Mucosa of descending colon (tissue), 3 donors: ENCODE measurements around the gene OR8G1. TPM values are rescaled to one million over a fixed set of nuclear protein-coding genes. Genes with fewer than 3 reads are reported as not detected.

ENCODE experiments used
- ATAC-seq: fragments of 200-7000 bp; cut with Tn5 transposase; one replicate; pipeline ENCODE4 v1.9.1; 2020; ENCODE audit warnings: mild to moderate bottlenecking, moderate library complexity
- DNase-seq, 3 donors: peaks; one replicate each; pipeline ENCODE4 v3.0.0-alpha.2; 2020
- H3K36me3 ChIP-seq: fragments of 200-600 bp; one replicate; pipeline ENCODE4 v1.8.0; 2021; ENCODE audit warnings: low read depth, mild to moderate bottlenecking
- H3K4me1 ChIP-seq: fragments of 200-600 bp; one replicate; pipeline ENCODE4 v1.8.0; 2021; ENCODE audit warnings: low read depth, mild to moderate bottlenecking
- H3K4me3 ChIP-seq: fragments of 200-600 bp; one replicate; pipeline ENCODE4 v1.8.0; 2021; ENCODE audit warnings: mild to moderate bottlenecking
- H3K9me3 ChIP-seq: fragments of 200-600 bp; one replicate; pipeline ENCODE4 v1.8.0; 2021; ENCODE audit warnings: mild to moderate bottlenecking
- intact Hi-C, 2 donors: fragments of 100-400 bp; cut with DNase I in 1 of 2; cut with micrococcal nuclease in 1 of 2; formaldehyde crosslinking; loops; one replicate each; pipeline versions ENCODE4 v1.11.0 to v1.11.1; 2022; cut with DNase I, micrococcal nuclease
- total RNA-seq, 3 donors: library from RNA; stranded (reverse); fragmentation: NEBNext Ultra II Directional in 2 of 3; extraction: Animal tissue kit (Norgen Biotek cat#: 25700) in 2 of 3; gene quantifications; one replicate each; pipeline versions ENCODE4 v1.2.1 to v1.2.4, GENCODE V29; 2021 to 2023
- TF ChIP-seq, protein P1 (sequence below): fragments of 200-600 bp; IDR thresholded peaks from one replicate; pipeline ENCODE4 v1.8.0; 2022; ENCODE audit warnings: antibody characterized with exemption, mild to moderate bottlenecking
- donor health status: DM: no; HTN: no; CAD: no; lungs with moderate emphysema.
- donor health status: DM: no; HTN: no; CAD: no.
- donor health status: DM: no; HTN: yes; CAD: no.

Gene OR8G1
- total RNA-seq, 3 donors from 2014 or later: not detected

DNA sequence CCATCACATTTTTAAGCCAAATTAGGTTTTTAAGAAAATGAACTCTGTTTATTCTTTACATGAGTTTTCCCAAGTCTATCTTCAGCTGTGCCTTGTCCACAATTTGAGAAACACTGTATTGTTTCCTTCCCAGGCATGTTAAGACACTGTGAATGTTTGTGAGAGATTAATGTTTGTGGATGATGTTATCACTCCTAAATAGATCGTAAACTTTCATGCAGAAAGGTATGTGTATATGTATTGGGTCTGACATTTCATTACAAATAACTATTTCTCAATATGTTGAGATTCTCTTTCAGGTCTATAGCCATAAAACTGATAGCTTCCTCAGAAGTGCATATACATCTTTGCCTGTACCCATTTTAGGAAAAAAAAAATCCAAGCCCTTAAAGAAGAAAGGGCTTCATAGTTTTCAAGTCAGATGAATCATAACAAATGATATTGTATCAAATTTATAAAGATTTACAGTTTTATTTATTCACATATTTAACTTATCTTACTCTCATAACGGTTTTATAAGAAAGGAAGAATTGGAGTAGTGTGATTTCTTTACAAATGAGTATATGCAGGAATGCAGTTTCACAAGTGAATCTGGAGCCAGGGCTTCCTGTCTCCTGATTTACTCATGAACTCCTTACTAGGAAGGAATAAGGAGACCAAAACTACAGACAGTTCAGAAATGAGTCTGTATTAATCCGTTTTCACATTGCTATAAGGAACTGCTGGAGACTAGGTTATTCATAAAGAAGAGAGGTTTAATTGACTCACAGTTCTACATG, 61.6 kb downstream of the OR8G1 start:
- Histone ChIP-seq H3K9me3 (no peaks in the 10 kb centered on the region), H3K36me3 (no peaks in the 10 kb centered on the region), H3K4me3 (no peak overlapping the region), H3K4me1 (no peaks in the 10 kb centered on the region)
- intact Hi-C loops: no loop called here
- TF ChIP-seq, protein P1, sequence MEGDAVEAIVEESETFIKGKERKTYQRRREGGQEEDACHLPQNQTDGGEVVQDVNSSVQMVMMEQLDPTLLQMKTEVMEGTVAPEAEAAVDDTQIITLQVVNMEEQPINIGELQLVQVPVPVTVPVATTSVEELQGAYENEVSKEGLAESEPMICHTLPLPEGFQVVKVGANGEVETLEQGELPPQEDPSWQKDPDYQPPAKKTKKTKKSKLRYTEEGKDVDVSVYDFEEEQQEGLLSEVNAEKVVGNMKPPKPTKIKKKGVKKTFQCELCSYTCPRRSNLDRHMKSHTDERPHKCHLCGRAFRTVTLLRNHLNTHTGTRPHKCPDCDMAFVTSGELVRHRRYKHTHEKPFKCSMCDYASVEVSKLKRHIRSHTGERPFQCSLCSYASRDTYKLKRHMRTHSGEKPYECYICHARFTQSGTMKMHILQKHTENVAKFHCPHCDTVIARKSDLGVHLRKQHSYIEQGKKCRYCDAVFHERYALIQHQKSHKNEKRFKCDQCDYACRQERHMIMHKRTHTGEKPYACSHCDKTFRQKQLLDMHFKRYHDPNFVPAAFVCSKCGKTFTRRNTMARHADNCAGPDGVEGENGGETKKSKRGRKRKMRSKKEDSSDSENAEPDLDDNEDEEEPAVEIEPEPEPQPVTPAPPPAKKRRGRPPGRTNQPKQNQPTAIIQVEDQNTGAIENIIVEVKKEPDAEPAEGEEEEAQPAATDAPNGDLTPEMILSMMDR: no peak
- ATAC-seq (no peak), DNase-seq (no peak)

Other genes starting within 250 kb of the OR8G1 start
- gene OR10G6, start 245.9 kb upstream of the OR8G1 start, total RNA-seq: not detected
- gene OR10G4, start 228.1 kb upstream of the OR8G1 start, total RNA-seq: under 1 TPM in 2 of 3 donors, not detected in 1; 0.41 to 0.55 TPM
- under 1 TPM in 2 of 3 donors, not detected in 1; 0.46 to 0.49 TPM for gene OR10G9, start 218.1 kb upstream of the OR8G1 start, total RNA-seq
- under 1 TPM in 1 of 3 donors, not detected in 2; 0.46 TPM for gene OR10G8, start 214.3 kb upstream of the OR8G1 start, total RNA-seq
- gene OR10G7, start 199.8 kb upstream of the OR8G1 start, total RNA-seq: not detected
- 10 to 100 TPM; 41.2 to 97.3 (median 55.8) TPM for gene VWA5A, start 125.6 kb upstream of the OR8G1 start, total RNA-seq
- not detected for gene OR10D3, start 57.8 kb upstream of the OR8G1 start, total RNA-seq
- gene OR8G5, start 15.3 kb downstream of the OR8G1 start, total RNA-seq: not detected
- under 1 TPM in 1 of 3 donors, not detected in 2; 0.29 TPM for gene OR8D1, start 72.9 kb downstream of the OR8G1 start, total RNA-seq
- not detected for gene OR8D2, start 79.1 kb downstream of the OR8G1 start, total RNA-seq
- gene OR8B2, start 143.4 kb downstream of the OR8G1 start, total RNA-seq: not detected
- gene OR8B3, start 157.9 kb downstream of the OR8G1 start, total RNA-seq: not detected
- gene OR8B4, start 183.8 kb downstream of the OR8G1 start, total RNA-seq: not detected
- gene OR8B8, start 204.6 kb downstream of the OR8G1 start, total RNA-seq: not detected